ENCODE results near the gene UQCR10.

- TF ChIP-seq CTCF (IDR thresholded peaks at IDR 0.05; ENCODE audit: low read depth, low read length): no peak
- TF ChIP-seq EZH2phosphoT487 (IDR thresholded peaks at IDR 0.05; ENCODE audit: low read depth): no peak
Observed at GRCh38 chr22:29787371-29787980, 20.3 kb downstream of the UQCR10 start.
